Testis (tissue), 3 donors: ENCODE data around the gene EEFSEC. TPM values are rescaled to one million over a fixed set of nuclear protein-coding genes. Genes with fewer than 3 reads are reported as not detected.

Experiments
- DNase-seq: peaks from one replicate; pipeline ENCODE4 v3.0.0-alpha.2; 2019
- H3K27ac ChIP-seq, 2 donors: fragments of 200-600 bp; sonication (generic); one replicate each; pipeline ENCODE4 v1.5.1; 2019
- H3K27me3 ChIP-seq: fragments of 200-600 bp; sonication (generic); one replicate; pipeline ENCODE4 v1.5.1; 2019
- H3K36me3 ChIP-seq: fragments of 200-600 bp; sonication (generic); one replicate; pipeline ENCODE4 v1.5.1; 2017; ENCODE audit warnings: low read depth; ENCODE audit errors: missing control alignments
- H3K4me1 ChIP-seq: fragments of 200-600 bp; sonication (generic); one replicate; pipeline ENCODE4 v1.5.1; 2019
- H3K4me3 ChIP-seq, 2 donors: fragments of 200-600 bp; sonication (generic); one replicate each; pipeline ENCODE4 v1.5.1; 2017 to 2019
- H3K9me3 ChIP-seq: fragments of 200-600 bp; sonication (generic); one replicate; pipeline ENCODE4 v1.5.1; 2017
- POLR2A ChIP-seq: fragments of 450-650 bp; IDR thresholded peaks from one replicate; pipeline ENCODE4 v1.6.1; 2017; ENCODE audit warnings: antibody characterized with exemption, mild to moderate bottlenecking, moderate library complexity
- WGBS, 2 donors: methylation state at CpG; one replicate each; pipeline ENCODE4 v1.1.5; 2018; 5-methylcytosine and 5-hydroxymethylcytosine counted together
- intact Hi-C: fragments of 100-400 bp; cut with DNase I; formaldehyde crosslinking; loops from one replicate; pipeline ENCODE4 v1.15.1; 2023; ENCODE audit warnings: low total_unique reads
- polyA plus RNA-seq: library from polyadenylated mRNA; stranded (reverse); fragments of 350-450 nt; fragmentation: Illumina TruSeq; extraction: RNeasy Lipid Tissue Mini Kit (QIAGEN cat#74804); gene quantifications from one replicate; pipeline ENCODE4 v1.2.3, GENCODE V29; 2014; ENCODE audit warnings: low read depth, low replicate concordance; ENCODE audit not compliant: insufficient read depth
- total RNA-seq, 2 donors: library from RNA; depleted of rRNA; stranded (reverse); fragments of >200 nt; gene quantifications; one replicate each; pipeline ENCODE4 v1.2.3, GENCODE V29; 2016
- TF ChIP-seq, protein P1 (sequence below), 3 experiments: fragments of 450-650 bp in 2 of 3; fragments of 200-600 bp in 1 of 3; sonication (generic) in 1 of 3; IDR thresholded peaks; one replicate each; pipeline ENCODE4 v1.5.1; 2016 to 2019; ENCODE audit warnings: antibody characterized with exemption in 3 of 3, mild to moderate bottlenecking in 2 of 3, moderate library complexity in 1 of 3

EEFSEC gene
- total and polyA plus RNA-seq, 3 donors from 2014 or later, result 35.4 to 40.3 (median 35.4) TPM

GRCh38 chr3:128317698-128318231, 164.5 kb downstream of the EEFSEC start:
- Histone ChIP-seq H3K4me1 (peaks cover 19% of the 10 kb centered on the region), H3K27me3 (no peaks in the 10 kb centered on the region), H3K27ac (no peak overlapping the region), H3K36me3 (no peaks in the 10 kb centered on the region), H3K4me3 (no peak overlapping the region), H3K9me3 (no peaks in the 10 kb centered on the region)
- peak; percentile 9 for DNase-seq
- WGBS, 2 donors, result 77 to 85% methylated on average over 8 of the region's 8 CpGs
- TF ChIP-seq, protein P1, sequence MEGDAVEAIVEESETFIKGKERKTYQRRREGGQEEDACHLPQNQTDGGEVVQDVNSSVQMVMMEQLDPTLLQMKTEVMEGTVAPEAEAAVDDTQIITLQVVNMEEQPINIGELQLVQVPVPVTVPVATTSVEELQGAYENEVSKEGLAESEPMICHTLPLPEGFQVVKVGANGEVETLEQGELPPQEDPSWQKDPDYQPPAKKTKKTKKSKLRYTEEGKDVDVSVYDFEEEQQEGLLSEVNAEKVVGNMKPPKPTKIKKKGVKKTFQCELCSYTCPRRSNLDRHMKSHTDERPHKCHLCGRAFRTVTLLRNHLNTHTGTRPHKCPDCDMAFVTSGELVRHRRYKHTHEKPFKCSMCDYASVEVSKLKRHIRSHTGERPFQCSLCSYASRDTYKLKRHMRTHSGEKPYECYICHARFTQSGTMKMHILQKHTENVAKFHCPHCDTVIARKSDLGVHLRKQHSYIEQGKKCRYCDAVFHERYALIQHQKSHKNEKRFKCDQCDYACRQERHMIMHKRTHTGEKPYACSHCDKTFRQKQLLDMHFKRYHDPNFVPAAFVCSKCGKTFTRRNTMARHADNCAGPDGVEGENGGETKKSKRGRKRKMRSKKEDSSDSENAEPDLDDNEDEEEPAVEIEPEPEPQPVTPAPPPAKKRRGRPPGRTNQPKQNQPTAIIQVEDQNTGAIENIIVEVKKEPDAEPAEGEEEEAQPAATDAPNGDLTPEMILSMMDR (IDR thresholded peaks at IDR 0.05), result no peak
- no peak for TF ChIP-seq POLR2A
- intact Hi-C loops, result no loop called here

- no peaks in the 10 kb centered on the region for H3K9me3 ChIP-seq
- no peak overlapping the region for H3K4me3 ChIP-seq
- no peak overlapping the region for H3K27ac ChIP-seq
- 90 to 95% methylated on average over 8 to 11 of the region's 11 CpGs for WGBS, 2 donors
- no peak for TF ChIP-seq POLR2A
- TF ChIP-seq, protein P1 (IDR thresholded peaks at IDR 0.05), result no peak
- intact Hi-C loops, result no loop called here
- H3K27me3 ChIP-seq, result no peaks in the 10 kb centered on the region
- peak; percentile 7 for DNase-seq
- peaks cover 19% of the 10 kb centered on the region for H3K4me1 ChIP-seq
- no peaks in the 10 kb centered on the region for H3K36me3 ChIP-seq
Observed at GRCh38 chr3:128318275-128318941, 165.1 kb downstream of the EEFSEC start.

DNA sequence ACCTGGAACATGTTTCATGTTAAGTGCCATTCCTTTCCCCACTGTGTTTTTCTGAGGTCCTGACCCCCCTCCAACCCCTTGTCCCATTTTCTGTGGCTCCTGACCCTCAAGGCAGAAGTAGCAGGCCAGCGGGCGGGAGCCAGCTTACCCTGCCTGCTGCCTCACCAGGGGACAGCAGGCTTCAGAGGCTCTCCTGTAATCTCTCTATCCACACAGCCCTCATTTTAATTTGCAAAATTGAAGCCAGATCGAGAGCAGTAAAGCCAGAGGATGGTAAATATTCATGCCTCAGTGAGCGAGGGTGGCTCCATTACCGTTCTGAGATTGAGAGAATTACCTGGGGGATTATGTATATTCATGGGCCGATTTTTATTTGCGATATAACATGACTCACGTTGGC, 165.8 kb downstream of the EEFSEC start:
- no peak for DNase-seq
- H3K4me1 ChIP-seq, result peaks cover 15% of the 10 kb centered on the region
- no peak for TF ChIP-seq POLR2A
- TF ChIP-seq, protein P1 (IDR thresholded peaks at IDR 0.05), result no peak
- intact Hi-C loops, result no loop called here
- H3K36me3 ChIP-seq, result no peaks in the 10 kb centered on the region
- no peaks in the 10 kb centered on the region for H3K9me3 ChIP-seq
- no peaks in the 10 kb centered on the region for H3K27me3 ChIP-seq
- no peak overlapping the region for H3K4me3 ChIP-seq
- no peak overlapping the region for H3K27ac ChIP-seq
- WGBS, 2 donors, result 94 to 95% methylated on average over 8 of the region's 8 CpGs

- peak; percentile 5 for DNase-seq
- intact Hi-C loops, result no loop called here
- no peaks in the 10 kb centered on the region for H3K36me3 ChIP-seq
- no peaks in the 10 kb centered on the region for H3K9me3 ChIP-seq
- no peak for TF ChIP-seq POLR2A
- TF ChIP-seq, protein P1 (IDR thresholded peaks at IDR 0.05), result no peak
- peaks cover 19% of the 10 kb centered on the region for H3K4me1 ChIP-seq
- 92% methylated on average over 6 of the region's 6 CpGs; no CpG with 5 or more reads in 1 of the 2 donors for WGBS, 2 donors
- H3K27me3 ChIP-seq, result no peaks in the 10 kb centered on the region
- H3K27ac ChIP-seq, result no peak overlapping the region
- no peak overlapping the region for H3K4me3 ChIP-seq
Observed at GRCh38 chr3:128319741-128320141, 166.5 kb downstream of the EEFSEC start.
